Suprapubic skin (tissue), 4 donors: Measurements from ENCODE around the gene OSTM1.

Experiments used
- CTCF ChIP-seq, 2 donors: fragments of 200-600 bp in 1 of 2; fragments of 450-650 bp in 1 of 2; sonication (generic) in 1 of 2; IDR thresholded peaks; one replicate each; pipeline ENCODE4 v1.5.1; 2016 to 2019; ENCODE audit warnings: antibody characterized with exemption in 2 of 2, mild to moderate bottlenecking in 1 of 2, moderate library complexity in 1 of 2
- EP300 ChIP-seq: sonication (generic); formaldehyde crosslinking; IDR thresholded peaks from one replicate; pipeline ENCODE4 v1.6.1; 2017; ENCODE audit warnings: antibody characterized with exemption
- POLR2AphosphoS5 ChIP-seq, 3 donors: sonication (generic); formaldehyde crosslinking; IDR thresholded peaks; one replicate each; pipeline ENCODE4 v1.6.1; 2017; ENCODE audit warnings: antibody characterized with exemption in 3 of 3

DNA sequence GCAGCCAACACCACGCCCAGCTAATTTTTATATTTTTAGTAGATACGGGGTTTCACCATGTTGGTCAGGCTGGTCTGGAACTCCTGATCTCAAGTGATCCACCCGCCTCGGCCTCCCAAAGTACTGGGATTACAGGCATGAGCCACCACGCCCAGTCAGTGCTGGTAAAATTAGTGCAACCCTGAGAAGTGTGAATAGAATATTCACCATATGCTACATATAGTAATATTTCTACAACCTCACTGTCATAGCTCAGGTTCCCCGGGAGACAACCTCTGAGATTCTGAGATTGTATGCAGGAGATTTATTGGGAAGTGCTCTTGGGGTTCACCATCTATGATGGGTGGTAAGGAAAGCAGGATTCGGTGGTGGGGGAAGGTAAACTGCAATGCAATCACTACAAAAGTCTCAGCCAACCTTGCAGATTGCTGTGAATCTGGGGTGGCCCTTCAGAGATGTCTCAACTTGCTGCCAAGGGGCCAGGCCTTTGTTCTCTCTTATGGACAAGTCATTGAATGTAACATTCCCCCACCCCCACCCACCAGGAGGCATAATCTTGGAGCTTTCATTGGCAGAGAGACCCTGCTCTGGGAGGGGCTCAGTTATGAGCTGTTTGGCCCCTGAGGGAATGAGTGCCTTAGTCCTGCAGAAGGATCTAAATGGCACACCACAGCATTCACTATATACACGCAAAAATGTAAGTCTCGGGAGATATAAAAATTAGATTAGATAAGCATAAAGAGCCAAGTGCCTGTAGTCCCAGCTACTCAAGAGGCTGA lies 82.6 kb downstream of the OSTM1 start:
- no peak for TF ChIP-seq CTCF (IDR thresholded peaks at IDR 0.05)
- no peak for TF ChIP-seq POLR2AphosphoS5 (IDR thresholded peaks at IDR 0.05)
- no peak for TF ChIP-seq EP300
